ENCODE data around the gene GSTCD.
"Not testable (repeated sequence)": the region's sequence is repeated elsewhere in the genome, so short reads cannot be mapped to it uniquely, and the experiment has no call there.

GSTCD gene

DNA sequence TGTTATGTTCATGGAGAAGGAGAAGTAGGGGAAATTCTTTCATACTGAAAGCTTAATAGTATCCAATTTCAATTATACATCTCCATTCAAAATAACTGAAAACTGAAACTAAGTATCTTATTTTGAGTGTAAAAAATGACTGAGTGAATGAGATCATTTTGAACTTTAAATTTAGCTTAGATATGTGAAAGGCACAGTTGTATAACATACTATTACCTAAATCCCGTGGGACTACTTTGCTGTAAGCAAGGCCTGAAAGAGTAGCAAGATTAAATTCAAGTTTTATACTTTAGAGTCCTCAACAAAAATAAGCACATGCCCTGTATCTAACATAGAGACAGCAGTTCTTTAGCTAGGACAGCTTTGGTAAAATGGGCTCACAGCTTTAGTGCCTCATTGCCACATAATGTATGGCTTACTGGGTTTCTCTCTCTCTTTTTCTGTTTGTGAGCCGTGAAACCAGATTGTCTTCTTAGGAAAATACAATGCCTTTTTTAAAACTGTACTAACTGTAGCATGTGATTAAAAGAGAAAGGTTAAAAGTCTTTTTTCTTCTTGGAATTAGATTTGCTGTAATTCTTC lies 43.2 kb downstream of the GSTCD start:
- TF ChIP-seq, protein P1, sequence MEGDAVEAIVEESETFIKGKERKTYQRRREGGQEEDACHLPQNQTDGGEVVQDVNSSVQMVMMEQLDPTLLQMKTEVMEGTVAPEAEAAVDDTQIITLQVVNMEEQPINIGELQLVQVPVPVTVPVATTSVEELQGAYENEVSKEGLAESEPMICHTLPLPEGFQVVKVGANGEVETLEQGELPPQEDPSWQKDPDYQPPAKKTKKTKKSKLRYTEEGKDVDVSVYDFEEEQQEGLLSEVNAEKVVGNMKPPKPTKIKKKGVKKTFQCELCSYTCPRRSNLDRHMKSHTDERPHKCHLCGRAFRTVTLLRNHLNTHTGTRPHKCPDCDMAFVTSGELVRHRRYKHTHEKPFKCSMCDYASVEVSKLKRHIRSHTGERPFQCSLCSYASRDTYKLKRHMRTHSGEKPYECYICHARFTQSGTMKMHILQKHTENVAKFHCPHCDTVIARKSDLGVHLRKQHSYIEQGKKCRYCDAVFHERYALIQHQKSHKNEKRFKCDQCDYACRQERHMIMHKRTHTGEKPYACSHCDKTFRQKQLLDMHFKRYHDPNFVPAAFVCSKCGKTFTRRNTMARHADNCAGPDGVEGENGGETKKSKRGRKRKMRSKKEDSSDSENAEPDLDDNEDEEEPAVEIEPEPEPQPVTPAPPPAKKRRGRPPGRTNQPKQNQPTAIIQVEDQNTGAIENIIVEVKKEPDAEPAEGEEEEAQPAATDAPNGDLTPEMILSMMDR (IDR thresholded peaks at IDR 0.05; ENCODE audit: low read depth, low read length): no peak
- DNase-seq (ENCODE audit: low read depth in 2 of 2): peak in 1 of 2 donors; percentile 4
- no peak overlapping the region for H3K4me3 ChIP-seq (replicated peaks in 1 of 2; ENCODE audit: low read depth in 2 of 2, low read length in 2 of 2)

DNA sequence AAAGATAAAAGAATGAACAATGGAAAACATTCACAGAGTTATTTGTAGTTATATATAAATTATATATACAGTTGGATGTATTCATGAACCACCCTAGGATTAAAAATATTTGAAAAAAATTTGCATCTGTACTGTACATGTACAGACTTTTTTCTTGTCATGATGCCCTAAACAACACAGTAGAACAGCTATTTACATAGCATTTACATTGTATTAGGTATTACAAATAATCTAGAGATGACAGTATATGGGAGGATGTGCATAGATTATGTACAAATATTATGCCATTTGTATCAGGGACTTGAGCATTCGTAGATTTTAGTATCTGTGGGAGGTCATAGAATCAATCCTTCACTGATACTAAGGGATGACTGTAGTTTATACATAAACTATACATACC lies 44.8 kb downstream of the GSTCD start:
- TF ChIP-seq, protein P1 (IDR thresholded peaks at IDR 0.05; ENCODE audit: low read depth, low read length): no peak
- no peak for DNase-seq (ENCODE audit: low read depth in 2 of 2)
- H3K4me3 ChIP-seq (replicated peaks in 1 of 2; ENCODE audit: low read depth in 2 of 2, low read length in 2 of 2): no peak overlapping the region

DNA sequence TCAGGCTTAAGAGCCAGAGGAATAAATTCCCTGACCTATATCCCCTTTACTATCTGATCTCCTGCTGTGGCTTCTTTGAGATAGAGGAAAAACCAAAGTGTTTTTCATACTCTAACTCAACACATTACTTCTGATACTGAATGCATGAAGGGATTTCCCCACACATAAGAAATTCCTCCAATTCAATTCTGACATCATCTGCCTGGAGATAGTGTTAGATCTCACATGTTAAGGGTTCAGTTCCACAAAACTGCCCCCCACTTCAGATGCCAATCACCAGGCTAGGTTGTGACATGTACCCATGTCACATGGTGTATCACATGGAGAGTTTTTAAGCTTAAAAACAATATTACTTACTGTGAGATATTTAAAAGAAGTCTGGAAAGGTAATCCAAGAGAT lies 46.8 kb downstream of the GSTCD start:
- no peak overlapping the region for H3K4me3 ChIP-seq (replicated peaks in 1 of 2; ENCODE audit: low read depth in 2 of 2, low read length in 2 of 2)
- no peak for DNase-seq (ENCODE audit: low read depth in 2 of 2)
- TF ChIP-seq, protein P1 (IDR thresholded peaks at IDR 0.05; ENCODE audit: low read depth, low read length): no peak

DNA sequence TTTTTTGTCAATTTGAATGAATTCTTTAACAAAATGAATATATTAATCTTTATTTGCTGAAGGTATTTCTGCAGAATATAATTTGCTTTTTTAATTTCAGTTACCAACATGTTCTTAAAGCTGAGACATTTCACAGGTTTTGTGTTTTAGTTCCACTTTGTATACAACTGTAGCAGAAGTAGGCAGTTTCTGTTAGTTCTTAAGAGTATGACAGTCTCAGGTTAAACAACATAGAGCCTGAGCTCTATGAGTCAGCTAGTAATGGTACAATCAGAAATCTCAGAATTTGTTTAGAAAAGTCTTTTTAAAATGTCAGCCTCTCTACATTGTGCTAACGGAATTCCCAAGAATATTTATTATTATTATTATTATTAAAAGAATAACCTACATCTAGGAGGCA lies 50.4 kb downstream of the GSTCD start:
- no peak overlapping the region for H3K4me3 ChIP-seq (replicated peaks in 1 of 2; ENCODE audit: low read depth in 2 of 2, low read length in 2 of 2)
- TF ChIP-seq, protein P1 (IDR thresholded peaks at IDR 0.05; ENCODE audit: low read depth, low read length): no peak
- peak in 1 of 2 donors; percentile 5 for DNase-seq (ENCODE audit: low read depth in 2 of 2)

DNA sequence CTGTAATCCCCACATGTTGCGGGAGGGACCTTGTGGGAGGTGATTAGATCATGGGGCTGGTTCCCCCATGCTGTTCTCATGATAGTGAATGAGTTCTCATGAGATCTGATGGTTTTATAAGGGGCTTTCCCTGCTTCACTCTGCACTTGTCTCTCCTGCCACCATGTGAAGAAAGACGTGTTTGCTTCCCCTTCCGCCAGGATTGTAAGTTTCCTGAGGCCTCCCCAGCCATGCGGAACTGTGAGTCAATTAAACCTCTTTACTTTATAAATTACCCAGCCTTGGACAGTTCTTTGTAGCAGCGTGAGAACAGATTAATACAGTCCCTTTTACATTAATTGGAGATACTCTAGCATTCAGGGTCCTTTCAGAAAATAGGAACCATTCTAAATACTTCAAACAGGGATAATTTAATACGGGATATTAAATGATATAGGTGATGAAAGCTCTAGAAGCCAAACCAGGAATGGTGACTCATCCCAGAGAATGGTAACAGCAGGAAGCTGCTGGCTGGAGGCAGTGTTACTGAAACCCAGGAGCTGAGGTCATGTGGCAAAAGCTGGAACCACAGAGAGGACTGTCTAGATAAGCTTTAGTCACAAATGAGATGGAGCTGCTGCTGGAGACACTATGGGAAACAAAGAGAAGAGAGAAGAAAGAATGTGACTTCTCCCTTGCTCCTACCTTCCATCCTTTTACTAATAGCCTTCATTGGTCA lies 57.3 kb downstream of the GSTCD start:
- H3K4me3 ChIP-seq (replicated peaks in 1 of 2; ENCODE audit: low read depth in 2 of 2, low read length in 2 of 2): no peak overlapping the region
- DNase-seq (ENCODE audit: low read depth in 2 of 2): peak; percentile 90 to 92
- TF ChIP-seq, protein P1 (IDR thresholded peaks at IDR 0.05; ENCODE audit: low read depth, low read length): no peak

DNA sequence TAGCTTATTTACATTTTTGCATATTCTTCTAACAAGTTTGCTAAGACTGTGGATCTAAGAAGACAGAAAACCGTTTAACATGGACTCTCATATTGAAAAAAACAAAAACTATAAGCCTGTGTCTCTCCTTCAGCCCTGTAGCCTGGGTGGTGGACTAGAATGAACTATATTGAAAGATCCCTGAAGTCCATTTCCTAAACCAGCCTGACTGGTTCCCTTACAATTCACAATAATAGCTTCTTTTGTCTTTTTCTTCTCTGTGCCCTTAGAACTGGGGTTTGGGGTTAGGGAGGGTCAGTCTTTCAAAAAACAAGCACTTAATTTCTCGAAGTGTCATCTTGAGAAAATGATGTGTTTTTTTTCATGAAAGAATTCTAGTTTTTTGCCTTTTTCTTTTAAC lies 59.0 kb downstream of the GSTCD start:
- TF ChIP-seq, protein P1 (IDR thresholded peaks at IDR 0.05; ENCODE audit: low read depth, low read length): no peak
- H3K4me3 ChIP-seq (replicated peaks in 1 of 2; ENCODE audit: low read depth in 2 of 2, low read length in 2 of 2): no peak overlapping the region
- DNase-seq (ENCODE audit: low read depth in 2 of 2): no peak

DNA sequence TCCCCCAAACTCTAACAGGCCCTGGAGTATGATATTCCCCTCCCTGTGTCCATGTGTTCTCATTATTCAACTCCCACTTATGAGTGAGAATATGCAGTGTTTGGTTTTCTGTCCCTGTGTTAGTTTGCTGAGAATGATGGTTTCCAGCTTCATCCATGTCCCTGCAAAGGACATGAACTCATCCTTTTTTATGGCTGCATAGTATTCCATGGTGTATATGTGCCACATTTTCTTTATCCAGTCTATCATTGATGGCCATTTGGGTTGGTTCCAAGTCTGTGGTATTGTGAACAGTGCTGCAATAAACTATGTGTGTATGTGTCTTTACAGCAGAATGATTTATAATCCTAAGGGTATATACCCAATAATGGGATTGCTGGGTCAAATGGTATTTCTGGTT lies 61.9 kb downstream of the GSTCD start:
- not testable (repeated sequence) for DNase-seq (ENCODE audit: low read depth in 2 of 2); H3K4me3 ChIP-seq (replicated peaks in 1 of 2; ENCODE audit: low read depth in 2 of 2, low read length in 2 of 2)

DNA sequence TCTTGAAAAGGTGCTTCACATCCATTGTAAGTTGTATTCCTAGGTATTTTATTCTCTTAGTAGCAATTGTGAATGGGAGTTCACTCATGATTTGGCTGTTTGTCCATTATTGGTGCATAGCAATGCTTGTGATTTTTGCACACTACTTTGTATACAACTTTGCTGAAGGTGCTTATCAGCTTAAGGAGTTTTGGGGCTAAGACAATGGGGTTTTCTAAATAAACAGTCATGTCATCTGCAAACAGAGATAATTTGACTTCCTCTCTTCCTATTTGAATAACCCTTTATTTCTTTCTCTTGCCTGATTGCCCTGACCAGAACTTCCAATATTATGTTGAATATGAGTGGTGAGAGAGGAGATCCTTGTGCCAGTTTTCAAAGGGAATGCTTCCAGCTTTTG lies 63.5 kb downstream of the GSTCD start:
- DNase-seq (ENCODE audit: low read depth in 2 of 2); H3K4me3 ChIP-seq (replicated peaks in 1 of 2; ENCODE audit: low read depth in 2 of 2, low read length in 2 of 2): not testable (repeated sequence)

DNA sequence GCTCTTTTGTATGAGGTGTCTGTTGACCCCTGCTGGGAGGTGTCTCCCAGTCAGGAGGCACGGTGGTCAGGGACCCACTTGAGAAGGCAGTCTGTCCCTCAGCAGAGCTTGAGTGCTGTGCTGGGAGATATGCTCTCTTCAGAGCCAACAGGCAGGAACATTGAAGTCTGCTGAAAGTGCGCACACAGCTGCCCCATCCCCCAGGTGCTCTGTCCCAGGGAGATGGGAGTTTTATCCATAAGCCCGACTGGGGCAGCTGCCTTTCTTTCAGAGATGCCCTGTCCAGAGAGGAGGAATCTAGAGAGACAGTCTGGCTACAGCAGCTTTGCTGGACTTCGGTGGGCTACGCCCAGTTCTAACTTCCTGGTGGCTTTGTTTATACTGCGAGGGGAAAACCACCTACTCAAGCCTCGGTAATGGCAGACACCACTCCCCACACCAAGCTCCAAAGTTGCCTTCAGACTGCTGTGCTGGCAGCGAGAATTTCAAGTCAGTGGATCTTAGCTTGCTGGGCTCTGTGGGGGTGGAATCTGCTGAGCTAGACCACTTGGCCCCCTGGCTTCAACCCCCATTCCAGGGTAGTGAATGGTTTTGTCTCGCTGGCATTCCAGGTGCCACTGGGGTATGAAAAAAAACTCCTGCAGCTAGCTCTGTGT lies 67.3 kb downstream of the GSTCD start:
- not testable (repeated sequence) for DNase-seq (ENCODE audit: low read depth in 2 of 2); H3K4me3 ChIP-seq (replicated peaks in 1 of 2; ENCODE audit: low read depth in 2 of 2, low read length in 2 of 2)
